IMR-90 (cell line): ENCODE measurements around the gene SRD5A1. TPM values are rescaled to one million over a fixed set of nuclear protein-coding genes. Genes with fewer than 3 reads are reported as not detected.

Experiments used
- ATAC-seq: fragments of 200-7000 bp; cut with Tn5 transposase; 2 replicates; pipeline ENCODE4 v1.9.1; 2020; ENCODE audit warnings: low read depth, mild to moderate bottlenecking, moderate library complexity
- BruUV-seq: library from RNA; stranded (reverse); fragments of 400-500 nt; replicated peaks from 2 replicates; lab custom pipeline; 2021; lab: Mats Ljungman, UMichigan
- CTCF ChIA-PET: fragments of 300-600 bp; formaldehyde crosslinking; extraction: SDS; loops from one replicate; lab custom pipeline; 2021; ENCODE audit warnings: antibody characterized with exemption; lab: Yijun Ruan, JAX
- POLR2A ChIA-PET: fragments of 300-600 bp; sonication (Branson Sonifier 250); formaldehyde crosslinking; loops from one replicate; lab custom pipeline; 2022; ENCODE audit warnings: antibody characterized with exemption; ENCODE audit not compliant: unreplicated experiment; lab: Charles Lee
- DNase-seq: peaks from one replicate; pipeline ENCODE4 v3.0.0; 2013
- H2AFZ ChIP-seq: replicated peaks from 2 replicates; pipeline ENCODE3; 2013; ENCODE audit warnings: low read length, mild to moderate bottlenecking; ENCODE audit not compliant: poor library complexity
- H2AK5ac ChIP-seq: 2 replicates; pipeline ENCODE4 v1.6.1; 2013; ENCODE audit warnings: low read depth, low read length, inconsistent platforms
- H2AK9ac ChIP-seq: replicated peaks from 2 replicates; pipeline ENCODE3; 2013; ENCODE audit warnings: mild to moderate bottlenecking, low read depth, low read length, moderate library complexity; ENCODE audit not compliant: poor library complexity
- H2BK120ac ChIP-seq: 2 replicates; pipeline ENCODE4 v1.6.1; 2013; ENCODE audit warnings: low read depth, low read length, inconsistent platforms
- H2BK15ac ChIP-seq: 3 replicates; pipeline ENCODE4 v1.6.1; 2013; ENCODE audit warnings: low read depth, low read length, inconsistent platforms
- H2BK20ac ChIP-seq: 2 replicates; pipeline ENCODE4 v1.6.1; 2013; ENCODE audit warnings: low read depth, mild to moderate bottlenecking, inconsistent platforms, low read length, moderate library complexity
- H2BK5ac ChIP-seq: 2 replicates; pipeline ENCODE4 v1.6.1; 2013; ENCODE audit warnings: mild to moderate bottlenecking, low read depth, low read length, inconsistent platforms; ENCODE audit not compliant: poor library complexity, severe bottlenecking
- H3K14ac ChIP-seq: replicated peaks from 2 replicates; pipeline ENCODE4 v1.6.1; 2013; ENCODE audit warnings: low read depth, low read length, inconsistent platforms
- H3K18ac ChIP-seq: 2 replicates; pipeline ENCODE4 v1.6.1; 2013; ENCODE audit warnings: low read depth, low read length, control low read depth
- H3K23ac ChIP-seq: 2 replicates; pipeline ENCODE4 v1.6.1; 2013; ENCODE audit warnings: low read depth, low read length, inconsistent platforms
- H3K27ac ChIP-seq: 2 replicates; pipeline ENCODE4 v1.5.1; 2013; ENCODE audit warnings: mild to moderate bottlenecking, control low read depth, low read length; ENCODE audit not compliant: insufficient read depth
- H3K27me3 ChIP-seq: 2 replicates; pipeline ENCODE4 v1.6.1; 2013; ENCODE audit warnings: low read length; ENCODE audit not compliant: control insufficient read depth, insufficient read depth
- H3K36me3 ChIP-seq: 2 replicates; pipeline ENCODE4 v1.6.1; 2013; ENCODE audit warnings: low read length, mixed read lengths; ENCODE audit not compliant: control insufficient read depth, insufficient read depth
- H3K4ac ChIP-seq: 2 replicates; pipeline ENCODE4 v1.6.1; 2013; ENCODE audit warnings: low read depth, low read length, inconsistent platforms
- H3K4me1 ChIP-seq: 2 replicates; pipeline ENCODE4 v1.6.1; 2013; ENCODE audit warnings: low read length, mixed read lengths; ENCODE audit not compliant: control insufficient read depth, insufficient read depth
- H3K4me2 ChIP-seq: 2 replicates; pipeline ENCODE4 v1.6.1; 2013; ENCODE audit warnings: low read depth, mild to moderate bottlenecking, control low read depth, low read length, moderate library complexity
- H3K4me3 ChIP-seq: 2 replicates; pipeline ENCODE4 v1.5.1; 2013; ENCODE audit warnings: low read depth, mild to moderate bottlenecking, control low read depth, low read length, moderate library complexity; ENCODE audit not compliant: insufficient read depth
- H3K56ac ChIP-seq: 2 replicates; pipeline ENCODE4 v1.6.1; 2013; ENCODE audit warnings: low read length, inconsistent platforms; ENCODE audit not compliant: insufficient read depth; ENCODE audit errors: extremely low read depth
- H3K79me1 ChIP-seq, 2 experiments: 2 replicates each; pipeline ENCODE4 v1.6.1; 2013; ENCODE audit warnings: low read length in 2 of 2, inconsistent platforms in 1 of 2, low read depth in 1 of 2
- H3K9ac ChIP-seq: 2 replicates; pipeline ENCODE4 v1.6.1; 2013; ENCODE audit warnings: low read depth, low read length, control low read depth
- H3K9me1 ChIP-seq: 2 replicates; pipeline ENCODE4 v1.6.1; 2013; ENCODE audit warnings: low read length, inconsistent platforms; ENCODE audit not compliant: insufficient read depth
- H3K9me3 ChIP-seq: 2 replicates; pipeline ENCODE4 v1.6.1; 2013; ENCODE audit warnings: low read length; ENCODE audit not compliant: control insufficient read depth, insufficient read depth
- H4K20me1 ChIP-seq: 2 replicates; pipeline ENCODE4 v1.6.1; 2013; ENCODE audit warnings: low read length, inconsistent platforms; ENCODE audit not compliant: insufficient read depth
- H4K5ac ChIP-seq: 2 replicates; pipeline ENCODE4 v1.6.1; 2013; ENCODE audit warnings: mild to moderate bottlenecking, low read depth, low read length, control low read depth
- H4K8ac ChIP-seq, 2 experiments: 2 replicates each; pipeline ENCODE4 v1.6.1; 2013; ENCODE audit warnings: low read depth in 2 of 2, low read length in 2 of 2, control low read depth in 1 of 2, inconsistent platforms in 1 of 2
- H4K91ac ChIP-seq: 2 replicates; pipeline ENCODE4 v1.6.1; 2013; ENCODE audit warnings: low read depth, low read length, inconsistent platforms; ENCODE audit not compliant: insufficient read depth
- CEBPB ChIP-seq: IDR thresholded peaks from 2 replicates; pipeline ENCODE4 v1.6.1; 2012; ENCODE audit warnings: low read depth, low read length, improper control_type of control experiment
- MXI1 ChIP-seq: IDR thresholded peaks from 2 replicates; pipeline ENCODE4 v1.6.1; 2012; ENCODE audit warnings: low read depth, mild to moderate bottlenecking, low read length, moderate library complexity, borderline replicate concordance
- RCOR1 ChIP-seq: IDR thresholded peaks from 2 replicates; pipeline ENCODE4 v1.6.1; 2012; ENCODE audit warnings: mild to moderate bottlenecking, low read length, improper control_type of control experiment; ENCODE audit not compliant: insufficient replicate concordance
- RFX5 ChIP-seq: IDR thresholded peaks from 2 replicates; pipeline ENCODE4 v1.8.0; 2012; ENCODE audit warnings: low read depth, mild to moderate bottlenecking, low read length, moderate library complexity
- WGBS, 2 experiments: methylation state at CpG; one replicate each; pipeline versions ENCODE4 v1.1.5 to v1.1.7; 2013; ENCODE audit warnings: missing lambda C conversion rate in 2 of 2; ENCODE audit not compliant: insufficient read length in 1 of 2; ENCODE audit errors: extremely low coverage in 2 of 2; 5-methylcytosine and 5-hydroxymethylcytosine counted together
- dilution Hi-C: fragments of 300-500 bp; cut with HindIII; formaldehyde crosslinking; loops from one replicate; pipeline ENCODE4 v1.14.3; 2018; ENCODE audit warnings: low sequenced_read_pairs; ENCODE audit not compliant: unreplicated experiment
- in situ Hi-C: fragments of 300-500 bp; cut with MboI; formaldehyde crosslinking; loops from 3 replicates; pipeline ENCODE4 v1.14.3; 2019; ENCODE audit warnings: low sequenced_read_pairs, inconsistent platforms, mixed read lengths
- intact Hi-C: fragments of 100-400 bp; cut with micrococcal nuclease; formaldehyde crosslinking; loops from 2 replicates; pipeline ENCODE4 v1.10.0; 2022
- polyA plus RNA-seq, 3 experiments: library from polyadenylated mRNA; depleted of rRNA; stranded (reverse); fragments of >200 nt; gene quantifications; 2 replicates each; pipeline ENCODE4 v1.2.3, GENCODE V29; 2012; ENCODE audit warnings: low replicate concordance in 1 of 3
- total RNA-seq: library from RNA; depleted of rRNA; stranded (reverse); fragments of >200 nt; gene quantifications from 2 replicates; pipeline ENCODE4 v1.2.3, GENCODE V29; 2012

The SRD5A1 gene
- total and polyA plus RNA-seq, 2 of the 4 experiments (the other 2 are of a cell fraction) = 6.3 to 18.2 TPM

DNA sequence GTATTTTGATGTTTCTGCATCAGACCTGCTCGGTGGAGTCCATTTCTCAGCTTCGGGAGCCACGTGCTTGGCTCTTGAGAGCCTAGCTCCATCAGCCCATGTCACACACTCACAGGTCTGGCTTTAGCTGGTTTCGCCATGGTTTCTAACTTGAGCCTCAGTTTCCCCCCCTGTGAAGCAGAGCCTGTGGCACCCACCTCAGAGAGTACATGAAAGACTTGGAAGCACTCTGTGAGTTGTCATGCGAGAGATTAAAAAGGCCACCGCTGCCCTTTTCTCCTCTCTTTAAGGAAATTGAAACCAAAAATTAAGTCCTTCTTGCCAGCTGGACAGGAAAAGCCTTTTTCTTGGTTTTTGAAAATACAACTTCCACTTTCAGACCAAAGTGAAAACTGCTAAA lies 88.8 kb downstream of the SRD5A1 start:
- H3K9me1 ChIP-seq = peaks cover 66% of the 10 kb centered on the region
- H4K8ac ChIP-seq = peak overlapping the region in 1 of 2 experiments; percentile 38; a peak in 2 of 4 replicates
- WGBS, 2 experiments = no CpG with 5 or more reads among the region's 6 CpGs
- H3K36me3 ChIP-seq = peaks cover 5% of the 10 kb centered on the region
- CTCF ChIA-PET = no interaction called here
- peak; percentile 9 for ATAC-seq
- no TSS peak for BruUV-seq
- peak overlapping the region; percentile 65 for H3K4ac ChIP-seq
- H2BK120ac ChIP-seq = peak overlapping the region; percentile 43; the same call in 1 of the 2 replicates
- no peak overlapping the region for H3K56ac ChIP-seq
- H3K79me1 ChIP-seq = peaks cover 0 to 83% of the 10 kb centered on the region in 2 experiments; a peak in 2 of 4 replicates
- H4K20me1 ChIP-seq = peaks cover 95% of the 10 kb centered on the region
- intact Hi-C loops (no loop called here), dilution Hi-C loops (no loop called here), in situ Hi-C loops (no loop called here)
- TF ChIP-seq CEBPB = no peak
- no peak for TF ChIP-seq RFX5
- TF ChIP-seq MXI1 = 0 out of 2 replicates have a peak, but pooled peaks have one; percentile 18
- no peak for TF ChIP-seq RCOR1
- H2BK20ac ChIP-seq = peak overlapping the region; percentile 3; the same call in 1 of the 2 replicates
- H2AK9ac ChIP-seq = peak overlapping the region; percentile 4
- H3K18ac ChIP-seq = no peak overlapping the region; the same call in 1 of the 2 replicates
- peak overlapping the region; percentile 7 for H3K9ac ChIP-seq
- peak overlapping the region; percentile 10; the same call in 1 of the 2 replicates for H2AK5ac ChIP-seq
- H3K14ac ChIP-seq = peak overlapping the region; percentile 39; the same call in 1 of the 2 replicates
- no peak overlapping the region for H2BK15ac ChIP-seq
- DNase-seq = peak; percentile 23
- peak overlapping the region; percentile 88 for H3K4me2 ChIP-seq
- H3K27ac ChIP-seq = peak overlapping the region; percentile 58; the same call in 1 of the 2 replicates
- peak overlapping the region; percentile 30 for H4K5ac ChIP-seq
- H3K27me3 ChIP-seq = no peaks in the 10 kb centered on the region
- peaks cover 43% of the 10 kb centered on the region for H3K4me1 ChIP-seq
- peak overlapping the region; percentile 47 for H2AFZ ChIP-seq
- POLR2A ChIA-PET = interaction anchor here (0.8 kb wide), 1 partner anchor 10 kb away, joined by 3 read pairs; no protein-coding TSS in a partner anchor
- H3K9me3 ChIP-seq = no peaks in the 10 kb centered on the region
- peak overlapping the region; percentile 3; the same call in 1 of the 2 replicates for H3K4me3 ChIP-seq
- peak overlapping the region; percentile 17 for H2BK5ac ChIP-seq
- H3K23ac ChIP-seq = peak overlapping the region; percentile 19
- 0 out of 2 replicates have a peak overlapping the region, but pooled peaks have one; percentile 34 for H4K91ac ChIP-seq
